ENCODE measurements around the gene PSEN1.

DNA sequence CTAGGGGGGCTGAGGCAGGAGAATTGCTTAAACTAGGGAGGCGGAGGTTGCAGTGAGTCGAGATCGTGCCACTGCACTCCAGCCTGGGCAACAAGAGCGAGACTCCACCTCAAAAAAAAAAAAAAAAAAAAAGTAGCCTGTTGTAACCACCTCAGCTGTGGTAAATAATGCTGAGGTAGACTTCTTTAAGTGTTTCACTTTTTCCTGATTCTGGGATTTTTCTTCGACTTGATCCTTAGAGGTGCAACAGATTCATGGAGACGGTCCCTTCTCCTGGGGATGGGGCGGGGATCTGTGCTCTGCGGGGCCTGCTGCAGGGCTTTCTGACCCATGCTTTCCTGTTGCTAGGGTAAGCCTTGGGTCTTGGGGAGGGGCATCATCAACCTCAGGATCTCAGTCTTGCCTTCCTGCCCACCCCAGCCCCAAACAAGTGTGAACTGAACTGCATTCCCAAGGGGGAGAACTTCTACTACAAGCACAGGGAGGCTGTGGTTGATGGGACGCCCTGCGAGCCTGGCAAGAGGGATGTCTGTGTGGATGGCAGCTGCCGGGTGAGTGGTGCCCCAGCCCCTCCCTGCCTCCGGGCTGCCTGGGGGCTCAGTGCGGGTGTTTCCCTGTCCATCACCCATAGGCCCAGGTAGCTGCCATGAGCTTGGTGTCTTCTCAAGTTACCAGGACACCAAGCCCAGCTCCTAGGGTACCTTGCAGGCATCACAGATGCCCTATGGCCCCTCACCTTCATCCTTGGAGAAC lies 113.4 kb downstream of the PSEN1 start:
- TF ChIP-seq, protein P1, sequence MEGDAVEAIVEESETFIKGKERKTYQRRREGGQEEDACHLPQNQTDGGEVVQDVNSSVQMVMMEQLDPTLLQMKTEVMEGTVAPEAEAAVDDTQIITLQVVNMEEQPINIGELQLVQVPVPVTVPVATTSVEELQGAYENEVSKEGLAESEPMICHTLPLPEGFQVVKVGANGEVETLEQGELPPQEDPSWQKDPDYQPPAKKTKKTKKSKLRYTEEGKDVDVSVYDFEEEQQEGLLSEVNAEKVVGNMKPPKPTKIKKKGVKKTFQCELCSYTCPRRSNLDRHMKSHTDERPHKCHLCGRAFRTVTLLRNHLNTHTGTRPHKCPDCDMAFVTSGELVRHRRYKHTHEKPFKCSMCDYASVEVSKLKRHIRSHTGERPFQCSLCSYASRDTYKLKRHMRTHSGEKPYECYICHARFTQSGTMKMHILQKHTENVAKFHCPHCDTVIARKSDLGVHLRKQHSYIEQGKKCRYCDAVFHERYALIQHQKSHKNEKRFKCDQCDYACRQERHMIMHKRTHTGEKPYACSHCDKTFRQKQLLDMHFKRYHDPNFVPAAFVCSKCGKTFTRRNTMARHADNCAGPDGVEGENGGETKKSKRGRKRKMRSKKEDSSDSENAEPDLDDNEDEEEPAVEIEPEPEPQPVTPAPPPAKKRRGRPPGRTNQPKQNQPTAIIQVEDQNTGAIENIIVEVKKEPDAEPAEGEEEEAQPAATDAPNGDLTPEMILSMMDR (IDR thresholded peaks at IDR 0.05), result no peak
- TF ChIP-seq POLR2AphosphoS5 (IDR thresholded peaks at IDR 0.05; ENCODE audit: low read depth, low read length), result no peak
- TF ChIP-seq SIN3A (IDR thresholded peaks at IDR 0.05; ENCODE audit: borderline replicate concordance, insufficient read depth, low read depth, low read length), result no peak
- no peak for TF ChIP-seq TCF7L2 (IDR thresholded peaks at IDR 0.05; ENCODE audit: low read depth, low read length)
- TF ChIP-seq, protein P2, sequence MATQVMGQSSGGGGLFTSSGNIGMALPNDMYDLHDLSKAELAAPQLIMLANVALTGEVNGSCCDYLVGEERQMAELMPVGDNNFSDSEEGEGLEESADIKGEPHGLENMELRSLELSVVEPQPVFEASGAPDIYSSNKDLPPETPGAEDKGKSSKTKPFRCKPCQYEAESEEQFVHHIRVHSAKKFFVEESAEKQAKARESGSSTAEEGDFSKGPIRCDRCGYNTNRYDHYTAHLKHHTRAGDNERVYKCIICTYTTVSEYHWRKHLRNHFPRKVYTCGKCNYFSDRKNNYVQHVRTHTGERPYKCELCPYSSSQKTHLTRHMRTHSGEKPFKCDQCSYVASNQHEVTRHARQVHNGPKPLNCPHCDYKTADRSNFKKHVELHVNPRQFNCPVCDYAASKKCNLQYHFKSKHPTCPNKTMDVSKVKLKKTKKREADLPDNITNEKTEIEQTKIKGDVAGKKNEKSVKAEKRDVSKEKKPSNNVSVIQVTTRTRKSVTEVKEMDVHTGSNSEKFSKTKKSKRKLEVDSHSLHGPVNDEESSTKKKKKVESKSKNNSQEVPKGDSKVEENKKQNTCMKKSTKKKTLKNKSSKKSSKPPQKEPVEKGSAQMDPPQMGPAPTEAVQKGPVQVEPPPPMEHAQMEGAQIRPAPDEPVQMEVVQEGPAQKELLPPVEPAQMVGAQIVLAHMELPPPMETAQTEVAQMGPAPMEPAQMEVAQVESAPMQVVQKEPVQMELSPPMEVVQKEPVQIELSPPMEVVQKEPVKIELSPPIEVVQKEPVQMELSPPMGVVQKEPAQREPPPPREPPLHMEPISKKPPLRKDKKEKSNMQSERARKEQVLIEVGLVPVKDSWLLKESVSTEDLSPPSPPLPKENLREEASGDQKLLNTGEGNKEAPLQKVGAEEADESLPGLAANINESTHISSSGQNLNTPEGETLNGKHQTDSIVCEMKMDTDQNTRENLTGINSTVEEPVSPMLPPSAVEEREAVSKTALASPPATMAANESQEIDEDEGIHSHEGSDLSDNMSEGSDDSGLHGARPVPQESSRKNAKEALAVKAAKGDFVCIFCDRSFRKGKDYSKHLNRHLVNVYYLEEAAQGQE (IDR thresholded peaks at IDR 0.05; ENCODE audit: insufficient read depth in 1 of 2, low read depth in 2 of 2, low read length in 1 of 2), result no peak

Measured in Panc1 (cell line).